Measurements from ENCODE around the gene SH3RF2. TPM values are rescaled to one million over a fixed set of nuclear protein-coding genes. Genes with fewer than 3 reads are reported as not detected.
"Not testable (repeated sequence)": the region's sequence is repeated elsewhere in the genome, so short reads cannot be mapped to it uniquely, and the experiment has no call there.

The SH3RF2 gene
- total RNA-seq, 1 donor from 2014 or later, result 50.6 TPM

DNA sequence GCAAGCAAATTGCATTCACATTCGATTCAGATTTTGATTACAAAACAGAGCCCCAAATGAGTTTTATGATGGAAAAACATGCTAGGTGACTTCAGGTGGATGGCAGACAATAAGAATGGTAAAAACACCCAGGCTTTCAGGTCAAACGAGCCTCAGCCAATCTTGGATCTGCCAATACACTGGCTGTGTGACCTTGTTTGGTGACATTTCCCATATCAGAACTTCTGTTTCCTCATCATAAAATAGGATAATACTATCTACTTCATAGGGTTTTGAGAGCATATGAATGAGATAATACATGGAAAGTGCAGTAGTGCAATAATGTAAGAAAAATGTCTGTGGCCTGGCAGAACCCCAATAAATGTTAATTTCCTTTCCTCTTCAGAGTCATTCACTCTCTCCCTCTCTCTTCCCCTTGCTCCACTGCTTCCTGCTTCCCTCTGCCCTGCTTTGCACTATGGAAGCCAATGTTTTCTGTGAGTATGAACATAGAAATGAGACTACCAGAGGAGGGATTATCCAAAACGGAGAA lies 54.7 kb downstream of the SH3RF2 start:
- no peaks in the 10 kb centered on the region for H3K36me3 ChIP-seq
- intact Hi-C loops (cut with DNase I), result no loop called here

GRCh38 chr5:145993538-145993937 lies 57.2 kb downstream of the SH3RF2 start:
- intact Hi-C loops (cut with DNase I); H3K36me3 ChIP-seq; H3K9me3 ChIP-seq; H3K4me3 ChIP-seq; H3K4me1 ChIP-seq; DNase-seq (ENCODE audit: low spot score in 2 of 2); H3K27ac ChIP-seq; H3K27me3 ChIP-seq: not testable (repeated sequence)

More for the DNA sequence above, 54.7 kb downstream of the SH3RF2 start:
- Histone ChIP-seq H3K4me1 (no peaks in the 10 kb centered on the region), H3K4me3 (no peak overlapping the region), H3K9me3 (no peaks in the 10 kb centered on the region), H3K27ac (no peak overlapping the region), H3K27me3 (no peaks in the 10 kb centered on the region)
- TF ChIP-seq, protein P1, sequence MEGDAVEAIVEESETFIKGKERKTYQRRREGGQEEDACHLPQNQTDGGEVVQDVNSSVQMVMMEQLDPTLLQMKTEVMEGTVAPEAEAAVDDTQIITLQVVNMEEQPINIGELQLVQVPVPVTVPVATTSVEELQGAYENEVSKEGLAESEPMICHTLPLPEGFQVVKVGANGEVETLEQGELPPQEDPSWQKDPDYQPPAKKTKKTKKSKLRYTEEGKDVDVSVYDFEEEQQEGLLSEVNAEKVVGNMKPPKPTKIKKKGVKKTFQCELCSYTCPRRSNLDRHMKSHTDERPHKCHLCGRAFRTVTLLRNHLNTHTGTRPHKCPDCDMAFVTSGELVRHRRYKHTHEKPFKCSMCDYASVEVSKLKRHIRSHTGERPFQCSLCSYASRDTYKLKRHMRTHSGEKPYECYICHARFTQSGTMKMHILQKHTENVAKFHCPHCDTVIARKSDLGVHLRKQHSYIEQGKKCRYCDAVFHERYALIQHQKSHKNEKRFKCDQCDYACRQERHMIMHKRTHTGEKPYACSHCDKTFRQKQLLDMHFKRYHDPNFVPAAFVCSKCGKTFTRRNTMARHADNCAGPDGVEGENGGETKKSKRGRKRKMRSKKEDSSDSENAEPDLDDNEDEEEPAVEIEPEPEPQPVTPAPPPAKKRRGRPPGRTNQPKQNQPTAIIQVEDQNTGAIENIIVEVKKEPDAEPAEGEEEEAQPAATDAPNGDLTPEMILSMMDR (IDR thresholded peaks at IDR 0.05), result no peak
- DNase-seq (ENCODE audit: low spot score in 2 of 2), result no peak

DNA sequence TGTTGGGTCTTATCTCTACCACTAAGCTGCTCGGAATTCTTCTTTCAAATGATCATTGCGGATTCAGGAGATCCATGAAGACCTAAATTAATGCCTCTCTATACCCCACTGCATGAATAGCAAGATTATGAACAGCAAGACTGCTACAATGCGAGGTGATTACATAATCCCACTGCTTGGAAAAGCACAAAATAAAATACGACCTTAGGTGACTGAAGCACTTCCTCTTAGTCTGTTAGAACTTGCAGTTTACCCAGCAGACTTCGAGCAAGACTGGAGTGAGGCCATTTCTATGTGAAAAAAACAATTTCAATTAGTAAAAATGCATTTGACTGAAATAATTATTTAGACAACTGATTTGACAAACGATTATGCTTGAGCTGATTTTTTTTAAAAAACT lies 59.8 kb downstream of the SH3RF2 start:
- DNase-seq (ENCODE audit: low spot score in 2 of 2), result no peak
- TF ChIP-seq, protein P1 (IDR thresholded peaks at IDR 0.05), result no peak
- intact Hi-C loops (cut with DNase I), result no loop called here
- no peaks in the 10 kb centered on the region for H3K4me1 ChIP-seq
- H3K36me3 ChIP-seq, result no peaks in the 10 kb centered on the region
- H3K27me3 ChIP-seq, result no peaks in the 10 kb centered on the region
- H3K4me3 ChIP-seq, result no peak overlapping the region
- no peaks in the 10 kb centered on the region for H3K9me3 ChIP-seq
- no peak overlapping the region for H3K27ac ChIP-seq

GRCh38 chr5:145999208-145999607 lies 62.8 kb downstream of the SH3RF2 start:
- intact Hi-C loops (cut with DNase I), result no loop called here
- no peaks in the 10 kb centered on the region for H3K27me3 ChIP-seq
- H3K27ac ChIP-seq, result no peak overlapping the region
- H3K4me1 ChIP-seq, result no peaks in the 10 kb centered on the region
- H3K4me3 ChIP-seq, result no peak overlapping the region
- DNase-seq (ENCODE audit: low spot score in 2 of 2), result no peak
- H3K36me3 ChIP-seq, result no peaks in the 10 kb centered on the region
- no peaks in the 10 kb centered on the region for H3K9me3 ChIP-seq
- TF ChIP-seq, protein P1 (IDR thresholded peaks at IDR 0.05), result no peak

- no peaks in the 10 kb centered on the region for H3K9me3 ChIP-seq
- H3K4me1 ChIP-seq, result peaks cover 0 to under 1% of the 10 kb centered on the region in 2 donors
- no peak overlapping the region for H3K27ac ChIP-seq
- TF ChIP-seq, protein P1 (IDR thresholded peaks at IDR 0.05), result no peak
- no peaks in the 10 kb centered on the region for H3K36me3 ChIP-seq
- no peak overlapping the region for H3K4me3 ChIP-seq
- DNase-seq (ENCODE audit: low spot score in 2 of 2), result no peak
- H3K27me3 ChIP-seq, result no peaks in the 10 kb centered on the region
- intact Hi-C loops (cut with DNase I), result no loop called here
Observed at GRCh38 chr5:146000072-146000471, 63.7 kb downstream of the SH3RF2 start.

GRCh38 chr5:146001544-146002190 lies 65.3 kb downstream of the SH3RF2 start:
- no peaks in the 10 kb centered on the region for H3K9me3 ChIP-seq
- H3K27ac ChIP-seq, result no peak overlapping the region
- intact Hi-C loops (cut with DNase I), result loop anchor here (2.0 kb wide), 1 partner anchor 27 kb away; no protein-coding TSS in a partner anchor
- no peaks in the 10 kb centered on the region for H3K36me3 ChIP-seq
- H3K4me3 ChIP-seq, result no peak overlapping the region
- TF ChIP-seq, protein P1 (IDR thresholded peaks at IDR 0.05), result no peak
- H3K27me3 ChIP-seq, result no peaks in the 10 kb centered on the region
- DNase-seq (ENCODE audit: low spot score in 2 of 2), result no peak
- H3K4me1 ChIP-seq, result peaks cover 0 to 10% of the 10 kb centered on the region in 2 donors
